Measurements from ENCODE around the gene ANK3.

DNA sequence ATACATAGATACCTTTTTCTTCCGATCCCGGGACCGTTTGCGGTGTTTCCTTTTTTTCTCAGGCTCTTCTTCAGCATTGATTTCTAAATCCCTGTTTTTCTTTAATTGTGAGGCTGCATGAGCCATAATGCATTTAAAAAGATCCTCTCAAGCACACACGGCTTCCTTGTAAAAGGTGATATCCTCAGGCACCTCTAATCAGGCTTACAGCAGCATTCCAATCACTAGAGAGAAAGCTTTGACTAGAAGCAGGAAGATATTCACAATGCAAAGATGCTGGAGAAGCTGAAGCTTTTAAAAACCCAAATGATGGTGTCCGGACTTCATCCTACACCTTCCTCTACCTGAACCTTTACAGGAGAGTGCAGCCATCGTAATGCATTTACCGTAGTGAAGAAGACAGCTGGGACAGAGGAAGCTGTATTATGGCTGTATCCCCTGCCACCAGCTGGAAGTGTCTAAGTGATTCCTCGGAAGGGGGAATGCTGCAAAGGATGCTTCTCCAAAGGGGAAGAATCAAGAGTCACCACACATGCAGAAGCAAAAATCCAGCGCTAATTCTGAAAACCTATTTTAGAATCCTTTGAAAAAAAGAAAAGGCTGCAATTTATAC, at the start of gene ANK3:
- TF ChIP-seq, protein P1, sequence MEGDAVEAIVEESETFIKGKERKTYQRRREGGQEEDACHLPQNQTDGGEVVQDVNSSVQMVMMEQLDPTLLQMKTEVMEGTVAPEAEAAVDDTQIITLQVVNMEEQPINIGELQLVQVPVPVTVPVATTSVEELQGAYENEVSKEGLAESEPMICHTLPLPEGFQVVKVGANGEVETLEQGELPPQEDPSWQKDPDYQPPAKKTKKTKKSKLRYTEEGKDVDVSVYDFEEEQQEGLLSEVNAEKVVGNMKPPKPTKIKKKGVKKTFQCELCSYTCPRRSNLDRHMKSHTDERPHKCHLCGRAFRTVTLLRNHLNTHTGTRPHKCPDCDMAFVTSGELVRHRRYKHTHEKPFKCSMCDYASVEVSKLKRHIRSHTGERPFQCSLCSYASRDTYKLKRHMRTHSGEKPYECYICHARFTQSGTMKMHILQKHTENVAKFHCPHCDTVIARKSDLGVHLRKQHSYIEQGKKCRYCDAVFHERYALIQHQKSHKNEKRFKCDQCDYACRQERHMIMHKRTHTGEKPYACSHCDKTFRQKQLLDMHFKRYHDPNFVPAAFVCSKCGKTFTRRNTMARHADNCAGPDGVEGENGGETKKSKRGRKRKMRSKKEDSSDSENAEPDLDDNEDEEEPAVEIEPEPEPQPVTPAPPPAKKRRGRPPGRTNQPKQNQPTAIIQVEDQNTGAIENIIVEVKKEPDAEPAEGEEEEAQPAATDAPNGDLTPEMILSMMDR (IDR thresholded peaks at IDR 0.05) = no peak
- no peak for TF ChIP-seq POLR2A (IDR thresholded peaks at IDR 0.05)
